ENCODE measurements around the gene JHY.
A peak's percentile ranks its signal among the peaks of the same experiment; 100 is the strongest.

DNA sequence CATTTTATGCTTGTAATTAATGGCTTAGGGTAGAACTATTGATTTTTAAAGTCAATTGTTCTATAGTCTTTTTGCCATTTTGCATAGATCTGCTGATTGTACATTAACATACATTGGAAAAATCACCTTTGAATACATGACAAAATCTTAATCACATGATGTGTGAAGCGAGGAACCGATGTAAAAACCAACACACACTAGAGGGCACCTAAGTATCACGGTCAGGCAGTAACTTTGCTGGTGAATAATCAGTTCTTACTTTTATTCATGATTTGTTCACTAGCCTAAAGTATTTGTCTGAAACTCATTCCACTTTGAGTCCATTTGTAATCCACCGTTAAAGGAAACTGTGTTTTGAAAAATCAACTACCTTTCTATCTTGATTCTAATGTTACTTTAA, 28.2 kb downstream of the JHY start:
- TF ChIP-seq, protein P1, sequence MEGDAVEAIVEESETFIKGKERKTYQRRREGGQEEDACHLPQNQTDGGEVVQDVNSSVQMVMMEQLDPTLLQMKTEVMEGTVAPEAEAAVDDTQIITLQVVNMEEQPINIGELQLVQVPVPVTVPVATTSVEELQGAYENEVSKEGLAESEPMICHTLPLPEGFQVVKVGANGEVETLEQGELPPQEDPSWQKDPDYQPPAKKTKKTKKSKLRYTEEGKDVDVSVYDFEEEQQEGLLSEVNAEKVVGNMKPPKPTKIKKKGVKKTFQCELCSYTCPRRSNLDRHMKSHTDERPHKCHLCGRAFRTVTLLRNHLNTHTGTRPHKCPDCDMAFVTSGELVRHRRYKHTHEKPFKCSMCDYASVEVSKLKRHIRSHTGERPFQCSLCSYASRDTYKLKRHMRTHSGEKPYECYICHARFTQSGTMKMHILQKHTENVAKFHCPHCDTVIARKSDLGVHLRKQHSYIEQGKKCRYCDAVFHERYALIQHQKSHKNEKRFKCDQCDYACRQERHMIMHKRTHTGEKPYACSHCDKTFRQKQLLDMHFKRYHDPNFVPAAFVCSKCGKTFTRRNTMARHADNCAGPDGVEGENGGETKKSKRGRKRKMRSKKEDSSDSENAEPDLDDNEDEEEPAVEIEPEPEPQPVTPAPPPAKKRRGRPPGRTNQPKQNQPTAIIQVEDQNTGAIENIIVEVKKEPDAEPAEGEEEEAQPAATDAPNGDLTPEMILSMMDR (IDR thresholded peaks at IDR 0.05), result peak in 2 of 4 donors; percentile 20 to 25
- TF ChIP-seq POLR2A (IDR thresholded peaks at IDR 0.05), result no peak
